Astrocyte (in vitro differentiated cells and primary cell): ENCODE data around the gene HM13. TPM values are rescaled to one million over a fixed set of nuclear protein-coding genes. Genes with fewer than 3 reads are reported as not detected.

Experiments used
- DNase-seq: peaks from one replicate; pipeline ENCODE4 v3.0.0-alpha.2; 2010; ENCODE audit warnings: low read depth
- FAIRE-seq: peaks from 2 replicates; lab custom pipeline; 2011; peaks lifted over from hg19 to GRCh38; lab: Jason Lieb, UNC
- H2AFZ ChIP-seq: 2 replicates; pipeline ENCODE4 v1.6.0; 2012; ENCODE audit warnings: low read depth, low read length, inconsistent platforms
- H3K27ac ChIP-seq: 2 replicates; pipeline ENCODE4 v1.5.1; 2011; ENCODE audit warnings: low read depth, low read length, inconsistent platforms
- H3K27me3 ChIP-seq: 2 replicates; pipeline ENCODE4 v1.6.0; 2011; ENCODE audit warnings: low read length, inconsistent platforms; ENCODE audit not compliant: insufficient read depth
- H3K36me3 ChIP-seq: 2 replicates; pipeline ENCODE4 v1.5.1; 2011; ENCODE audit warnings: low read length, inconsistent platforms; ENCODE audit not compliant: insufficient read depth
- H3K4me1 ChIP-seq: 2 replicates; pipeline ENCODE4 v1.5.1; 2011; ENCODE audit warnings: low read length, inconsistent platforms; ENCODE audit not compliant: insufficient read depth
- H3K4me2 ChIP-seq: 2 replicates; pipeline ENCODE4 v1.6.0; 2012; ENCODE audit warnings: low read length, inconsistent platforms
- H3K4me3 ChIP-seq: 2 replicates; pipeline ENCODE4 v1.5.1; 2011; ENCODE audit warnings: low read depth, mild to moderate bottlenecking, low read length, inconsistent platforms; ENCODE audit not compliant: insufficient read depth
- H3K79me2 ChIP-seq: 2 replicates; pipeline ENCODE4 v1.6.0; 2012; ENCODE audit warnings: mild to moderate bottlenecking, low read length, inconsistent platforms; ENCODE audit not compliant: insufficient read depth
- H3K9ac ChIP-seq: 2 replicates; pipeline ENCODE4 v1.6.0; 2012; ENCODE audit warnings: mild to moderate bottlenecking, low read length, inconsistent platforms
- H3K9me3 ChIP-seq: 2 replicates; pipeline ENCODE4 v1.5.1; 2012; ENCODE audit warnings: low read depth, mild to moderate bottlenecking, low read length, inconsistent platforms; ENCODE audit not compliant: insufficient read depth
- H4K20me1 ChIP-seq: 2 replicates; pipeline ENCODE4 v1.6.0; 2012; ENCODE audit warnings: low read length, inconsistent platforms; ENCODE audit not compliant: insufficient read depth
- H3K27ac Mint-ChIP-seq: one replicate; pipeline ENCODE4 v1.8.0; 2021; ENCODE audit warnings: mild to moderate bottlenecking, mixed read lengths; ENCODE audit not compliant: unreplicated experiment
- H3K27me3 Mint-ChIP-seq: one replicate; pipeline ENCODE4 v1.8.0; 2021; ENCODE audit warnings: low read depth, mixed read lengths; ENCODE audit not compliant: unreplicated experiment
- H3K36me3 Mint-ChIP-seq: one replicate; pipeline ENCODE4 v1.8.0; 2021; ENCODE audit warnings: low read depth, mixed read lengths; ENCODE audit not compliant: unreplicated experiment
- H3K4me1 Mint-ChIP-seq: one replicate; pipeline ENCODE4 v1.8.0; 2021; ENCODE audit warnings: low read depth, mixed read lengths; ENCODE audit not compliant: unreplicated experiment
- H3K4me3 Mint-ChIP-seq: one replicate; pipeline ENCODE4 v1.8.0; 2021; ENCODE audit warnings: mild to moderate bottlenecking, moderate library complexity, mixed read lengths; ENCODE audit not compliant: unreplicated experiment
- H3K9me3 Mint-ChIP-seq: one replicate; pipeline ENCODE4 v1.8.0; 2021; ENCODE audit warnings: mild to moderate bottlenecking, mixed read lengths; ENCODE audit not compliant: unreplicated experiment
- CTCF ChIP-seq: IDR thresholded peaks from 2 replicates; pipeline ENCODE4 v1.5.1; 2011; ENCODE audit warnings: low read depth, mild to moderate bottlenecking, inconsistent platforms, low read length, moderate library complexity; ENCODE audit not compliant: insufficient read depth
- EZH2 ChIP-seq: IDR thresholded peaks from 2 replicates; pipeline ENCODE4 v1.6.1; 2012; ENCODE audit warnings: mild to moderate bottlenecking, low read length, inconsistent platforms; ENCODE audit not compliant: insufficient read depth
- total RNA-seq: library from RNA; stranded (reverse); gene quantifications from 2 replicates; pipeline ENCODE4 v1.2.1, GENCODE V29; 2021

The HM13 gene
- total RNA-seq, 1 donor from 2014 or later = 399 TPM

GRCh38 chr20:31474758-31475427, 39.3 kb upstream of the HM13 start, which contains the start of the genes DEFB124 and REM1:
TSS of gene DEFB124 (minus strand) at chr20:31475127. CDS start at chr20:31473013, 2,114 bp downstream.
TSS of gene REM1 (plus strand) at chr20:31475288. CDS start at chr20:31476446, 1,158 bp downstream.
- Mint-ChIP-seq H3K4me3 (no peak within 1 kb of the TSS), H3K27ac (no peak within 1 kb of the TSS), H3K9me3 (peaks cover 16% of the 10 kb centered on the region), H3K4me1 (no peaks in the 10 kb centered on the region), H3K36me3 (no peaks in the 10 kb centered on the region), H3K27me3 (peaks cover 38% of the 10 kb centered on the region)
- FAIRE-seq (no peak), DNase-seq (no peak)
- Histone ChIP-seq H3K27me3 (peaks cover 24% of the 10 kb centered on the region), H3K4me1 (no peaks in the 10 kb centered on the region), H2AFZ (no peak within 1 kb of the TSS), H4K20me1 (no peaks in the 10 kb centered on the region), H3K36me3 (no peaks in the 10 kb centered on the region), H3K4me2 (peak within 1 kb of the TSS; percentile 39), H3K9me3 (no peaks in the 10 kb centered on the region), H3K9ac (no peak within 1 kb of the TSS), H3K79me2 (no peaks in the 10 kb centered on the region), H3K4me3 (no peak within 1 kb of the TSS), H3K27ac (no peak within 1 kb of the TSS)
- no peak for TF ChIP-seq EZH2
- TF ChIP-seq CTCF = no peak

- Mint-ChIP-seq H3K27me3 (peaks cover 38% of the 10 kb centered on the region), H3K36me3 (no peaks in the 10 kb centered on the region), H3K27ac (no peak overlapping the region), H3K4me1 (no peaks in the 10 kb centered on the region), H3K4me3 (no peak overlapping the region), H3K9me3 (peaks cover 16% of the 10 kb centered on the region)
- no peak overlapping the region for H3K4me3 ChIP-seq
- no peak overlapping the region for H2AFZ ChIP-seq
- H3K36me3 ChIP-seq = no peaks in the 10 kb centered on the region
- peak; percentile 59 for TF ChIP-seq EZH2
- no peak for TF ChIP-seq CTCF
- no peak overlapping the region for H3K27ac ChIP-seq
- FAIRE-seq (no peak), DNase-seq (no peak)
- no peak overlapping the region for H3K9ac ChIP-seq
- peaks cover 24% of the 10 kb centered on the region for H3K27me3 ChIP-seq
- no peaks in the 10 kb centered on the region for H3K4me1 ChIP-seq
- no peaks in the 10 kb centered on the region for H3K9me3 ChIP-seq
- H3K79me2 ChIP-seq = no peaks in the 10 kb centered on the region
- no peaks in the 10 kb centered on the region for H4K20me1 ChIP-seq
- peak overlapping the region; percentile 39 for H3K4me2 ChIP-seq
Measured at GRCh38 chr20:31475472-31476293, 38.6 kb upstream of the HM13 start.

GRCh38 chr20:31476294-31476585, 38.0 kb upstream of the HM13 start:
- no peak overlapping the region for H3K27ac Mint-ChIP-seq
- FAIRE-seq (no peak), DNase-seq (no peak)
- Histone ChIP-seq H3K9me3 (no peaks in the 10 kb centered on the region), H3K4me3 (no peak overlapping the region), H3K4me2 (no peak overlapping the region), H3K27ac (no peak overlapping the region), H3K9ac (no peak overlapping the region), H2AFZ (no peak overlapping the region), H3K36me3 (no peaks in the 10 kb centered on the region), H3K4me1 (no peaks in the 10 kb centered on the region), H4K20me1 (no peaks in the 10 kb centered on the region), H3K27me3 (peaks cover 24% of the 10 kb centered on the region), H3K79me2 (no peaks in the 10 kb centered on the region)
- H3K9me3 Mint-ChIP-seq = peaks cover 16% of the 10 kb centered on the region
- H3K27me3 Mint-ChIP-seq = peaks cover 38% of the 10 kb centered on the region
- no peaks in the 10 kb centered on the region for H3K36me3 Mint-ChIP-seq
- H3K4me3 Mint-ChIP-seq = no peak overlapping the region
- no peaks in the 10 kb centered on the region for H3K4me1 Mint-ChIP-seq
- no peak for TF ChIP-seq EZH2
- no peak for TF ChIP-seq CTCF
